Measurements from ENCODE around the gene RNGTT. TPM values are rescaled to one million over a fixed set of nuclear protein-coding genes. Genes with fewer than 3 reads are reported as not detected.

The RNGTT gene
- total RNA-seq, 1 experiment from 2014 or later: 15.7 TPM

DNA sequence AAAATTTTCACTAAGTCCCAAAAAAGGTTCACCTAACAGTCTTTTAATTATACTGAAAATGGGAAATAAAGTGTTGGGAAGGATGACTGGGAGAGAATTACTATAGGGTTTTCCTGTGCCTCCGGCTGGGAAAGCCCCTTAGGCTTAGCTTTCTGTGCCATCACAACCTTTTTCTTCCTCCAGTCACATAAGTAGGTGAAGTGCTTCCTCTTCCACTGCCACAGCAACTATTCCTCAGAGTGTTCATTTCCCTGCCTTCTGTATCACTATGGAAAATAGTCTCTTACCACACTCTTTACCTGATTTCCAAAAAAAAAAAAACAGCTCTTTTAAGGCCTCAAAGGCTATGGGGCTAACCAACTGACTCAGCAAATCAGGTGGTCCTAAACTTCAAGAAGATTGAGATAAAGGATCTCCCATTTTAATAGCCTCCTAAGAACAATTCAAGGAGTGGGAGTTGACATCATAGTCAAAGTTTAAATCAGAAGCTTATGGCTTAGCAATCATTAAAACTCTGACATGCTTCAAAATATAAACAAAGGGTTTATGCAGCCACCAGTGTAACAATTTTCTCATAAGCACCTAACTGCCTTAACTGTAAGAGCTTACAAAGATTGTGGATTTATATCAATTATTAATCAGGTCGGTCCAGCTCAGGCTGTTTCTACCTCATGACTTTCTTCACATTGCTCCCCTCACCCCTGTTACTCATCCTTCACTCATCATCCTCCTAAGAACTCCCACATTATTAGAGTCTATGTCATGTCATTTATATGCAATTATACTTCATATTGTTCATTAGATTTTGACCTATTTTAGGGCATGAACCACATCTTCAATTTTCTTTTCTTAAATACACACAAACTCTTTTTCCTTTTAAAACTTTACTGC is 95.3 kb downstream of the RNGTT start:
- H4K20me1 ChIP-seq (ENCODE audit: low read length): no peaks in the 10 kb centered on the region
- H3K27me3 ChIP-seq (ENCODE audit: low read length): no peaks in the 10 kb centered on the region
- peak; percentile 80 for ATAC-seq
- no peak overlapping the region for H2AFZ ChIP-seq (ENCODE audit: low read length)
- intact Hi-C loops (cut with micrococcal nuclease): loop anchor here (2.0 to 10.0 kb wide), 3 partner anchors 43 to 1276 kb away; partner anchors contain the start of gene ORC3
- TF ChIP-seq EZH2 (IDR thresholded peaks at IDR 0.05; ENCODE audit: low read length, unreplicated experiment) (no peak), EZH2phosphoT487 (IDR thresholded peaks at IDR 0.05; ENCODE audit: borderline replicate concordance, low read length) (no peak)
- TF ChIP-seq, protein P1, sequence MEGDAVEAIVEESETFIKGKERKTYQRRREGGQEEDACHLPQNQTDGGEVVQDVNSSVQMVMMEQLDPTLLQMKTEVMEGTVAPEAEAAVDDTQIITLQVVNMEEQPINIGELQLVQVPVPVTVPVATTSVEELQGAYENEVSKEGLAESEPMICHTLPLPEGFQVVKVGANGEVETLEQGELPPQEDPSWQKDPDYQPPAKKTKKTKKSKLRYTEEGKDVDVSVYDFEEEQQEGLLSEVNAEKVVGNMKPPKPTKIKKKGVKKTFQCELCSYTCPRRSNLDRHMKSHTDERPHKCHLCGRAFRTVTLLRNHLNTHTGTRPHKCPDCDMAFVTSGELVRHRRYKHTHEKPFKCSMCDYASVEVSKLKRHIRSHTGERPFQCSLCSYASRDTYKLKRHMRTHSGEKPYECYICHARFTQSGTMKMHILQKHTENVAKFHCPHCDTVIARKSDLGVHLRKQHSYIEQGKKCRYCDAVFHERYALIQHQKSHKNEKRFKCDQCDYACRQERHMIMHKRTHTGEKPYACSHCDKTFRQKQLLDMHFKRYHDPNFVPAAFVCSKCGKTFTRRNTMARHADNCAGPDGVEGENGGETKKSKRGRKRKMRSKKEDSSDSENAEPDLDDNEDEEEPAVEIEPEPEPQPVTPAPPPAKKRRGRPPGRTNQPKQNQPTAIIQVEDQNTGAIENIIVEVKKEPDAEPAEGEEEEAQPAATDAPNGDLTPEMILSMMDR (conservative IDR thresholded peaks at IDR 0.05; ENCODE audit: low read depth, low read length): no peak
- ChIA-PET POLR2A (ENCODE audit: unreplicated experiment) (no interaction called here), CTCF (no interaction called here)
- peaks cover 35% of the 10 kb centered on the region for H3K4me1 ChIP-seq (ENCODE audit: insufficient read depth, low read length)
- peak overlapping the region; percentile 22; the same call in 1 of the 2 replicates for H3K4me3 ChIP-seq (ENCODE audit: low read length)
- peaks cover 5% of the 10 kb centered on the region for H3F3A ChIP-seq (ENCODE audit: low read length, unreplicated experiment)
- peak overlapping the region; percentile 77 for H3K27ac ChIP-seq (ENCODE audit: low read length)
- no peaks in the 10 kb centered on the region for H3K79me2 ChIP-seq (ENCODE audit: low read length)
- H3K4me2 ChIP-seq (ENCODE audit: low read length): peak overlapping the region; percentile 62
- no peaks in the 10 kb centered on the region for H3K36me3 ChIP-seq (ENCODE audit: low read depth, low read length)
- H3K9me3 ChIP-seq (ENCODE audit: low read length): no peaks in the 10 kb centered on the region
- no peaks in the 10 kb centered on the region for H3K9me2 ChIP-seq (replicated peaks; ENCODE audit: low read length)
- DNase-seq: peak; percentile 67
- no TSS peak for BruUV-seq (replicated peaks)
- H3K9ac ChIP-seq (ENCODE audit: low read length): peak overlapping the region; percentile 30; the same call in 1 of the 2 replicates

DNA sequence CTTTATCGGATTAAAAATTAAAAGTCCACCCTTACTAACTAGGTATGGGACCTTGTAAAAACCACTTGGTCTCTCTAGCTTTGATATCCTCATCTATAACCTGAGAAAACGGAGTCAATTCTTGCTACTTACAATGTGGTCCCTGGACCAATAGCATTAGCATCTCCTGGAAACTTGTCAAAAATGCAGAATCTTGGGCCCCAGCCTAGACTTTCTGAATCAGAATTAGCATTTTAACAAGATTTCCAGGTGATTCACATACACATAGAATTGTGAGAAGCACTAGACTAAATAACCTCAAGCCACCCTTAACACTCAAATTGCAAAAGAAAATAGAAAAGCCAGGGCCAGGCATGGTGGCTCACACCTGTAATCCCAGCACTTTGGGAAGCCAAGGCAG is 96.6 kb downstream of the RNGTT start:
- ChIA-PET POLR2A (ENCODE audit: unreplicated experiment) (no interaction called here), CTCF (no interaction called here)
- H3K79me2 ChIP-seq (ENCODE audit: low read length): no peaks in the 10 kb centered on the region
- no peaks in the 10 kb centered on the region for H4K20me1 ChIP-seq (ENCODE audit: low read length)
- H3K9ac ChIP-seq (ENCODE audit: low read length): no peak overlapping the region
- peak; percentile 22 for DNase-seq
- no peak overlapping the region for H3K4me3 ChIP-seq (ENCODE audit: low read length)
- H3K9me2 ChIP-seq (replicated peaks; ENCODE audit: low read length): no peaks in the 10 kb centered on the region
- no peaks in the 10 kb centered on the region for H3K9me3 ChIP-seq (ENCODE audit: low read length)
- TF ChIP-seq, protein P1 (conservative IDR thresholded peaks at IDR 0.05; ENCODE audit: low read depth, low read length): no peak
- no peak overlapping the region for H3K4me2 ChIP-seq (ENCODE audit: low read length)
- peaks cover 5% of the 10 kb centered on the region for H3F3A ChIP-seq (ENCODE audit: low read length, unreplicated experiment)
- H3K36me3 ChIP-seq (ENCODE audit: low read depth, low read length): no peaks in the 10 kb centered on the region
- H3K27me3 ChIP-seq (ENCODE audit: low read length): no peaks in the 10 kb centered on the region
- intact Hi-C loops (cut with micrococcal nuclease): loop anchor here (5.0 to 10.0 kb wide), 2 partner anchors 1032 to 1275 kb away; partner anchors contain the start of gene ORC3
- H2AFZ ChIP-seq (ENCODE audit: low read length): no peak overlapping the region
- no TSS peak for BruUV-seq (replicated peaks)
- peaks cover 35% of the 10 kb centered on the region for H3K4me1 ChIP-seq (ENCODE audit: insufficient read depth, low read length)
- no peak for ATAC-seq
- H3K27ac ChIP-seq (ENCODE audit: low read length): no peak overlapping the region

DNA sequence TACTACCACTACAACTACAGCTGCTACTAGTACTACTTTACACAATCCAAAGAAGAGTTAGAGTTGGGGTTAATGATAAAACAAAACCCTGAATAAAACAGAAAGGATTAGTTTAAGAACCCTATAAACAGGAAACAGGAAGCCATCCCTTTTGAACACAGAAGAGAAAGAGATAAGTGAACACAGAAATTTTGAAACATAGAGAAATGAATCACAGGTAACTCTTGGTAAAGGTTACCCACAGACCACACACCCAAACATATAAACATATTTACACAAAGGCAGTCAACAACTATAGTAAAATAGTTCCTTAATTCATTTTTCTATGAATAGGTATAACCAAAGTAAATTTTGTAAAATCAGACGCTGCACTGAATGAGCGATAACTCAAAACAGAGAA is 98.1 kb downstream of the RNGTT start:
- no peak for TF ChIP-seq EZH2 (IDR thresholded peaks at IDR 0.05; ENCODE audit: low read length, unreplicated experiment)
- TF ChIP-seq, protein P1 (conservative IDR thresholded peaks at IDR 0.05; ENCODE audit: low read depth, low read length): no peak
- TF ChIP-seq EZH2phosphoT487 (IDR thresholded peaks at IDR 0.05; ENCODE audit: borderline replicate concordance, low read length): no peak
- BruUV-seq (replicated peaks): no TSS peak

More for the DNA sequence above, 98.1 kb downstream of the RNGTT start:
- DNase-seq: peak; percentile 17
- intact Hi-C loops (cut with micrococcal nuclease): loop anchor here (5.0 to 10.0 kb wide), 2 partner anchors 1030 to 1273 kb away; partner anchors contain the start of gene ORC3
- H3K27me3 ChIP-seq (ENCODE audit: low read length): no peaks in the 10 kb centered on the region
- H3K4me1 ChIP-seq (ENCODE audit: insufficient read depth, low read length): peaks cover 35% of the 10 kb centered on the region
- H2AFZ ChIP-seq (ENCODE audit: low read length): no peak overlapping the region
- CTCF ChIA-PET: no interaction called here
- no peak overlapping the region for H3K4me3 ChIP-seq (ENCODE audit: low read length)
- no peaks in the 10 kb centered on the region for H3K36me3 ChIP-seq (ENCODE audit: low read depth, low read length)
- H3K9me2 ChIP-seq (replicated peaks; ENCODE audit: low read length): no peaks in the 10 kb centered on the region
- H3K79me2 ChIP-seq (ENCODE audit: low read length): no peaks in the 10 kb centered on the region
- no peak overlapping the region for H3K27ac ChIP-seq (ENCODE audit: low read length)
- H3K9ac ChIP-seq (ENCODE audit: low read length): no peak overlapping the region
- H4K20me1 ChIP-seq (ENCODE audit: low read length): no peaks in the 10 kb centered on the region
- H3F3A ChIP-seq (ENCODE audit: low read length, unreplicated experiment): no peaks in the 10 kb centered on the region
- no peaks in the 10 kb centered on the region for H3K9me3 ChIP-seq (ENCODE audit: low read length)
- ATAC-seq: no peak
- peak overlapping the region; percentile 10; the same call in 1 of the 2 replicates for H3K4me2 ChIP-seq (ENCODE audit: low read length)
- POLR2A ChIA-PET (ENCODE audit: unreplicated experiment): no interaction called here

All from PC-3 (cell line).